Measurements from ENCODE around the gene CSAG3.

Gene CSAG3

DNA sequence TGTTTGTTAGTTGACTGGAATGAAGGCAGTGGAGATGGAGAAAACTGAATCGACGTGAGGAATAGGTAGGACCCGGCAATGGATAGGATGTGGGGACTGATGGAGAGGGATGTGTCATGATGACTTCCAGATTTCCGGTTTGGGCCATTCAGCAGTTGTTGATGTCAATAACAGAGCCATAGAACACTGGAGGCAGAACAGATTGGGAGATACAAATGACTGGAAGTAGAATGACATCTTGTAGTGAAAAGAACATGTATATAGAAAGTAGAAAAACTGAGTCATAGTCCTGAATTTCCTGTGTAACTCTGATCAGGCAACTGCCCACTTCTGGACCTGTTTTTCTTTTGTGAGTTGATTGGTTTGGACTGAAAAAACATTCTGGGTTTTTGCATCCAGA, 47.0 kb downstream of the CSAG3 start:
- Histone ChIP-seq H3K27me3 (replicated peaks; ENCODE audit: insufficient read depth, low read length) (no peaks in the 10 kb centered on the region), H4K20me1 (ENCODE audit: insufficient read depth, low read length) (no peaks in the 10 kb centered on the region), H3K4me1 (ENCODE audit: low read length) (no peaks in the 10 kb centered on the region), H3K9me2 (replicated peaks; ENCODE audit: insufficient read depth, low read length) (no peaks in the 10 kb centered on the region), H3K9me3 (replicated peaks; ENCODE audit: insufficient read depth, low read length) (no peaks in the 10 kb centered on the region), H3K36me3 (replicated peaks; ENCODE audit: insufficient read depth, low read length) (no peaks in the 10 kb centered on the region), H3K27ac (ENCODE audit: low read length) (no peak overlapping the region), H3K4me3 (ENCODE audit: low read length) (no peak overlapping the region), H2AFZ (ENCODE audit: low read length) (no peak overlapping the region), H3K4me2 (ENCODE audit: low read depth, low read length) (no peak overlapping the region), H3K9ac (ENCODE audit: low read length) (no peak overlapping the region), H3K79me2 (ENCODE audit: low read length) (no peaks in the 10 kb centered on the region), H3F3A (ENCODE audit: insufficient read depth, low read length) (no peaks in the 10 kb centered on the region)
- no peak for TF ChIP-seq EZH2 (optimal IDR thresholded peaks at IDR 0.05; ENCODE audit: low read depth, low read length)
- TF ChIP-seq EZH2phosphoT487 (IDR thresholded peaks at IDR 0.05; ENCODE audit: low read length): no peak
- TF ChIP-seq, protein P1, sequence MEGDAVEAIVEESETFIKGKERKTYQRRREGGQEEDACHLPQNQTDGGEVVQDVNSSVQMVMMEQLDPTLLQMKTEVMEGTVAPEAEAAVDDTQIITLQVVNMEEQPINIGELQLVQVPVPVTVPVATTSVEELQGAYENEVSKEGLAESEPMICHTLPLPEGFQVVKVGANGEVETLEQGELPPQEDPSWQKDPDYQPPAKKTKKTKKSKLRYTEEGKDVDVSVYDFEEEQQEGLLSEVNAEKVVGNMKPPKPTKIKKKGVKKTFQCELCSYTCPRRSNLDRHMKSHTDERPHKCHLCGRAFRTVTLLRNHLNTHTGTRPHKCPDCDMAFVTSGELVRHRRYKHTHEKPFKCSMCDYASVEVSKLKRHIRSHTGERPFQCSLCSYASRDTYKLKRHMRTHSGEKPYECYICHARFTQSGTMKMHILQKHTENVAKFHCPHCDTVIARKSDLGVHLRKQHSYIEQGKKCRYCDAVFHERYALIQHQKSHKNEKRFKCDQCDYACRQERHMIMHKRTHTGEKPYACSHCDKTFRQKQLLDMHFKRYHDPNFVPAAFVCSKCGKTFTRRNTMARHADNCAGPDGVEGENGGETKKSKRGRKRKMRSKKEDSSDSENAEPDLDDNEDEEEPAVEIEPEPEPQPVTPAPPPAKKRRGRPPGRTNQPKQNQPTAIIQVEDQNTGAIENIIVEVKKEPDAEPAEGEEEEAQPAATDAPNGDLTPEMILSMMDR (IDR thresholded peaks at IDR 0.05; ENCODE audit: low read length): no peak
- DNase-seq: no peak
